ENCODE data around the gene PSMB9. TPM values are rescaled to one million over a fixed set of nuclear protein-coding genes. Genes with fewer than 3 reads are reported as not detected.
A peak's percentile ranks its signal among the peaks of the same experiment; 100 is the strongest.

PSMB9 gene
- polyA plus RNA-seq, 3 donors = 204 to 405 (median 350) TPM

- peak overlapping the region; percentile 98 to 99 for H3K4me3 Mint-ChIP-seq
- Histone ChIP-seq H3K27me3 (ENCODE audit: control insufficient read depth in 2 of 2, insufficient read depth in 2 of 2, low read length in 2 of 2) (no peaks in the 10 kb centered on the region), H3K4me2 (replicated peaks; ENCODE audit: extremely low read depth, low read length, poor library complexity, severe bottlenecking) (peak overlapping the region; percentile 97), H3K4me3 (replicated peaks in 1 of 3; ENCODE audit: low read depth in 2 of 3, low read length in 3 of 3) (peak overlapping the region; percentile 65 to 87 (median 83)), H4K20me1 (ENCODE audit: insufficient read depth, low read length) (peaks cover 51% of the 10 kb centered on the region), H3K36me3 (replicated peaks in 1 of 2; ENCODE audit: control insufficient read depth in 1 of 2, insufficient read depth in 2 of 2, low read length in 2 of 2) (peaks cover 59 to 70% of the 10 kb centered on the region in 2 donors), H3K79me2 (ENCODE audit: insufficient read depth, low read length) (peaks cover 91% of the 10 kb centered on the region), H3K9ac (ENCODE audit: insufficient read depth, low read length, poor library complexity, severe bottlenecking) (peak overlapping the region; percentile 95), H3K27ac (ENCODE audit: low read depth in 1 of 2, low read length in 2 of 2) (peak overlapping the region; percentile 89 to 94), H3K9me3 (replicated peaks in 1 of 2; ENCODE audit: control insufficient read depth in 1 of 2, insufficient read depth in 1 of 2, low read length in 2 of 2) (no peaks in the 10 kb centered on the region), H3K4me1 (ENCODE audit: control insufficient read depth in 1 of 2, insufficient read depth in 2 of 2, low read length in 2 of 2) (peaks cover 46 to 75% of the 10 kb centered on the region in 2 donors), H2AFZ (ENCODE audit: insufficient read depth, low read depth, low read length, poor library complexity, severe bottlenecking) (peak overlapping the region; percentile 87)
- peak; percentile 54 to 76 (median 61) for DNase-seq
- H3K27ac Mint-ChIP-seq = peak overlapping the region; percentile 99 to 100 (median 100)
- WGBS (ENCODE audit: insufficient coverage) = 2% methylated on average over 7 of the region's 10 CpGs
- peaks cover 73 to 82% of the 10 kb centered on the region in 2 donors for H3K36me3 Mint-ChIP-seq
- intact Hi-C loops (cut with micrococcal nuclease) = loop anchor here in 1 of 2 donors (1.0 kb wide), 1 partner anchor 8 kb away; the partner anchor contains the start of gene TAP1
- H3K9me3 Mint-ChIP-seq = peaks cover 0 to 9% (median 3%) of the 10 kb centered on the region in 7 donors
- no peak for TF ChIP-seq CTCF (IDR thresholded peaks at IDR 0.05)
- H3K4me1 Mint-ChIP-seq = peaks cover 80% of the 10 kb centered on the region
- peaks cover 0 to 6% (median 0%) of the 10 kb centered on the region in 3 donors for H3K27me3 Mint-ChIP-seq (ENCODE audit: low read depth in 3 of 3)
Measured at GRCh38 chr6:32845384-32845884, 8.6 kb upstream of the PSMB9 start.

- no peak overlapping the region for H3K4me3 ChIP-seq (replicated peaks in 1 of 3; ENCODE audit: low read depth in 2 of 3, low read length in 3 of 3)
- peaks cover 58 to 75% of the 10 kb centered on the region in 2 donors for H3K4me1 ChIP-seq (ENCODE audit: control insufficient read depth in 1 of 2, insufficient read depth in 2 of 2, low read length in 2 of 2)
- peaks cover 57 to 70% of the 10 kb centered on the region in 2 donors for H3K36me3 ChIP-seq (replicated peaks in 1 of 2; ENCODE audit: control insufficient read depth in 1 of 2, insufficient read depth in 2 of 2, low read length in 2 of 2)
- Mint-ChIP-seq H3K9me3 (peaks cover 0 to 10% (median 3%) of the 10 kb centered on the region in 7 donors), H3K4me3 (no peak overlapping the region), H3K27me3 (ENCODE audit: low read depth in 3 of 3) (peaks cover 0 to 8% (median 0%) of the 10 kb centered on the region in 3 donors), H3K27ac (peak overlapping the region in 3 of 7 donors; percentile 10 to 70 (median 16)), H3K36me3 (peaks cover 71 to 82% of the 10 kb centered on the region in 2 donors), H3K4me1 (peaks cover 80% of the 10 kb centered on the region)
- H3K79me2 ChIP-seq (ENCODE audit: insufficient read depth, low read length) = peaks cover 99% of the 10 kb centered on the region
- H2AFZ ChIP-seq (ENCODE audit: insufficient read depth, low read depth, low read length, poor library complexity, severe bottlenecking) = no peak overlapping the region
- H3K27me3 ChIP-seq (ENCODE audit: control insufficient read depth in 2 of 2, insufficient read depth in 2 of 2, low read length in 2 of 2) = no peaks in the 10 kb centered on the region
- 100% methylated on average over 5 of the region's 10 CpGs for WGBS (ENCODE audit: insufficient coverage)
- intact Hi-C loops (cut with micrococcal nuclease) = no loop called here
- no peak for DNase-seq
- no peak overlapping the region for H3K4me2 ChIP-seq (replicated peaks; ENCODE audit: extremely low read depth, low read length, poor library complexity, severe bottlenecking)
- H3K9ac ChIP-seq (ENCODE audit: insufficient read depth, low read length, poor library complexity, severe bottlenecking) = no peak overlapping the region
- no peak for TF ChIP-seq CTCF (IDR thresholded peaks at IDR 0.05)
- peaks cover 66% of the 10 kb centered on the region for H4K20me1 ChIP-seq (ENCODE audit: insufficient read depth, low read length)
- H3K9me3 ChIP-seq (replicated peaks in 1 of 2; ENCODE audit: control insufficient read depth in 1 of 2, insufficient read depth in 1 of 2, low read length in 2 of 2) = no peaks in the 10 kb centered on the region
- peak overlapping the region in 1 of 2 donors; percentile 7 for H3K27ac ChIP-seq (ENCODE audit: low read depth in 1 of 2, low read length in 2 of 2)
Measured at GRCh38 chr6:32847004-32847403, 7.0 kb upstream of the PSMB9 start.
